Erythroblast (primary cell): ENCODE results near the gene TBX22.
"Not testable (repeated sequence)": the region's sequence is repeated elsewhere in the genome, so short reads cannot be mapped to it uniquely, and the experiment has no call there.

Source experiments
- DNase-seq, 2 experiments: peaks; one replicate each; lab custom pipeline; 2025; lab: John Stamatoyannopoulos, UW
- GATA1 ChIP-seq: IDR thresholded peaks from 2 replicates; pipeline ENCODE4 v1.6.1; 2011; ENCODE audit warnings: low read depth, mild to moderate bottlenecking, control low read depth, low read length, moderate library complexity
- POLR2A ChIP-seq: IDR thresholded peaks from 2 replicates; pipeline ENCODE4 v1.6.1; 2011; ENCODE audit warnings: mild to moderate bottlenecking, low read length

The TBX22 gene

GRCh38 chrX:80014141-80014940 lies at the start of gene TBX22:
TSS of gene TBX22 (plus strand) at chrX:80014753. CDS start at chrX:80022270, 7,517 bp downstream.
- no peak for DNase-seq
- no peak for TF ChIP-seq POLR2A
- no peak for TF ChIP-seq GATA1

GRCh38 chrX:79975605-79976004 lies 38.9 kb upstream of the TBX22 start:
- TF ChIP-seq GATA1 (no peak), POLR2A (no peak)
- DNase-seq: no peak

DNA sequence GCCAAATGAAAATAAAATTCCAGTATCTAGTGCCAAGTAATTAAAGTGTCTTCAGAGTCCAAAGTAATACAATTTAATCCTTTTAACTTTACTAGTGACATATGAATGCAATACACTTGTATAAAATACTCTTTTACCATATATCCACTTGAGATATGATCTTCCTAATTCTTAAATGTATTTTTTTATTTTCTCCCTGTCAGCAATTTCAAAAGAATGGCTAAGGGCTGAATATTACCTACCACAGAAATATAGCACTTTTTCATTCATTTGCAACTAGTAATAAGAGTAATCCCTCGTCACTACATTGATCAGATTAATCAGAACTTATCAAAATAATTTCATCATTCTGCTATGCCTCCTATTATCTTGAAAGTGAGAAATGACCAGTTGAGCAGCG lies 10.1 kb upstream of the TBX22 start:
- DNase-seq: no peak
- TF ChIP-seq POLR2A (no peak), GATA1 (no peak)

DNA sequence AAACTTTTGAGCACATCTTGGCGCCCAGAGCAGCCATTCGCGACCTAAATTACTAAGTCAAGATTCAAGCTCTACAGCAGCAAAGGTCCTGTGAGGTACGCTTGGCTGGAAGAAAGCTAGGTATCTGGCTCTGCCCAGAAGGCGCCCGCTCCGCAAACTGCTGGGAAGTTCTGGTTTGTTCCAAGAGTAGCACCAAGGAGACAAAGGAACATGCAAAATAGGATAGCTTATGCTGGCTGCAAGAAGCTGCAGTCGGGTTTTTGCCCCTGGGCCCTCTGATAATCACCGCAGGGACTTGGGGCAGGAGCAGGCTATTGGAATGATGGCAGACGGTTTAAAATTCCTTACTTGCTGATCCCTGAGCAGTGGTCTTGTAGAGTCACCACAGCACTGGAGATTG lies 3.0 kb upstream of the TBX22 start:
- no peak for DNase-seq
- no peak for TF ChIP-seq POLR2A
- no peak for TF ChIP-seq GATA1

GRCh38 chrX:80016182-80016581 lies 1.6 kb downstream of the TBX22 start:
- TF ChIP-seq POLR2A: no peak
- no peak for TF ChIP-seq GATA1
- DNase-seq: no peak

DNA sequence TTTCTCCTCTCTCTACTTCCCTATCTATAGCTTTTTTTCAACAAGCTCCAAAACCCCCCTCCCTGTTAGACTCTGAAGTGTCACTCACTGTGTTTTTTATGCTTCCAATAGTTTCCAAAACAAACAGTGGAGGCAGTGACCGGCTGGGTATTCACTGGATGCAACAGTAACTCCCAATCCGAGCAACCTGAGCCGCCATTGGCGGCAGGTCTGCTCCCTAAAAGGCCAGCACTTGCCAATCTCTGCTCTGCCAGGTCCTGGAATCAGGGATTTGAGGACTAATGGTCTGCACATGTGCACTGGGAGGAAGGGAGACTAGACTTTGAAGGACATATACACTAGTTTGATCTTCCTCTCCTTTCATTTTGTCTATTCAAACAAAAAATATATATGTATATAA lies 7.1 kb downstream of the TBX22 start:
- no peak for DNase-seq
- TF ChIP-seq GATA1 (no peak), POLR2A (no peak)

- DNase-seq: no peak
- TF ChIP-seq GATA1 (no peak), POLR2A (no peak)
These were observed 7.9 kb downstream of the TBX22 start for GRCh38 chrX:80022363-80023031.

- TF ChIP-seq POLR2A (no peak), GATA1 (no peak)
- DNase-seq: no peak
These were observed 11.6 kb downstream of the TBX22 start for GRCh38 chrX:80026116-80026515.

DNA sequence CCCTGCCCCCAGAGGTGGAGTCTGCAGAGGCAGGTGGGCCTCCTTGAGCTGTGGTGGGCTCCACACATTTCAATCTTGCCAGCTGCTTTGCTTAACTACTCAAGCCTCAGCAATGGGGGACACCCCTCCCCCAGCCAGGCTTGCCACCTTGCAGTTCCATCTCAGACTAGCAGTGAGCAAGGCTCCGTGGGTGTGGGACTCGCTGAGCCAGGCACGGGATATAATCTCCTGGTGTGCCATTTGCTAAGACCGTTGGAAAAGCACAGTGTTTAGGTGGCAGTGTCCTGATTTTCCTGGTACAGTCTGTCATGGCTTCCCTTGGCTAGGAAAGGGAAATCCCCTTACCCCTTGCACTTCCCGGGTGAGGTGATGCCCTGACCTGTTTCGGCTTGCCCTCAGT lies 51.6 kb downstream of the TBX22 start:
- DNase-seq: not testable (repeated sequence)

DNA sequence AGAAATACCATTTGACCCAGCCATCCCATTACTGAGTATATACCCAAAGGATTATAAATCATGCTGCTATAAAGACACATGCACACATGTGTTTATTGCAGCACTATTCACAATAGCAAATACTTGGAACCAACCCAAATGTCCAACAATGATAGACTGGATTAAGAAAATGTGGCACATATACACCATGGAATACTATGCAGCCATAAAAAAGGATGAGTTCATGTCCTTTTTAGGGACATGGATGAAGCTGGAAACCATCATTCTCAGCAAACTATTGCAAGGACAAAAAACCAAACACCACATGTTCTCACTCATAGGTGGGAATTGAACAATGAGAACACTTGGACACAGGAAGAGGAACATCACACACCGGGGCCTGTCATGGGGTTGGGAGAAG lies 61.1 kb downstream of the TBX22 start:
- DNase-seq: not testable (repeated sequence)
